HCEC 1CT (cell line): ENCODE measurements around the gene STRIP1.

Experiments used
- DNase-seq: peaks from one replicate; pipeline ENCODE4 v3.0.0-alpha.2; 2017

The STRIP1 gene

GRCh38 chr1:110034451-110035235 is at the start of gene STRIP1:
STRIP1 (plus strand) TSS chr1:110034624; CDS start chr1:110034638, 14 bp downstream.
- peak; percentile 96 for DNase-seq

GRCh38 chr1:109985247-109986053 is 49.0 kb upstream of the STRIP1 start:
- DNase-seq = no peak

GRCh38 chr1:109986054-109986444 is 48.4 kb upstream of the STRIP1 start:
- no peak for DNase-seq

GRCh38 chr1:109988349-109988914 is 46.0 kb upstream of the STRIP1 start:
- DNase-seq = no peak

GRCh38 chr1:109989506-109990301 is 44.7 kb upstream of the STRIP1 start:
- no peak for DNase-seq

GRCh38 chr1:109990302-109990653 is 44.1 kb upstream of the STRIP1 start:
- DNase-seq = no peak

GRCh38 chr1:109991400-109991925 is 43.0 kb upstream of the STRIP1 start:
- no peak for DNase-seq

- no peak for DNase-seq
Measured at GRCh38 chr1:109993885-109994284, 40.5 kb upstream of the STRIP1 start.

GRCh38 chr1:109994654-109995053 is 39.8 kb upstream of the STRIP1 start:
- DNase-seq = no peak

- DNase-seq = no peak
Measured at GRCh38 chr1:109995536-109995935, 38.9 kb upstream of the STRIP1 start.

GRCh38 chr1:109996476-109996875 is 37.9 kb upstream of the STRIP1 start:
- peak; percentile 45 for DNase-seq

- no peak for DNase-seq
Measured at GRCh38 chr1:109997204-109997866, 37.1 kb upstream of the STRIP1 start.

GRCh38 chr1:109997867-109998229 is 36.6 kb upstream of the STRIP1 start:
- DNase-seq = no peak

- no peak for DNase-seq
Measured at GRCh38 chr1:110002695-110003094, 31.7 kb upstream of the STRIP1 start.

- peak; percentile 98 for DNase-seq
Measured at GRCh38 chr1:110003747-110004428, 30.5 kb upstream of the STRIP1 start.

- no peak for DNase-seq
Measured at GRCh38 chr1:110004583-110004982, 29.8 kb upstream of the STRIP1 start.

GRCh38 chr1:110005971-110006370 is 28.5 kb upstream of the STRIP1 start:
- peak; percentile 45 for DNase-seq

- no peak for DNase-seq
Measured at GRCh38 chr1:110006516-110006915, 27.9 kb upstream of the STRIP1 start.

GRCh38 chr1:110007046-110007830 is 27.2 kb upstream of the STRIP1 start:
- no peak for DNase-seq

GRCh38 chr1:110008971-110009565 is 25.4 kb upstream of the STRIP1 start:
- no peak for DNase-seq
